ENCODE data around the gene NT5DC1.

DNA sequence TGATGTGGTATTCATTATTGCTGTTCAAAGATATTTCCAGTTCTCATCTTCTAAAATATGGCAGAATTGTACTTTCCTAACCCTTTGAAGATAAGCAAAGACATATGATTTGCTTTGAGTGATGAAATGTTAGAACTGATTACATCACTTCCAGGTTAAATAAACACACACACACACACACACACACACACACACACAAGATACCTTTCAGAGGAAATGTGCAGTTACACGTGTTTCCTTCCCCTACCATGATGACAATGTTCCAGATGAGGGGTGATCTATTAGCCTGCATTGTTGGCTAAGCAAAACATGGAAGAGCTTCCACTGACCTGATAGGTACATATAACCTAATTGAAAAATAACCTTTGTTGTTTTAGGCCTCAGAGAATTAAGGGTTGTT lies 28.3 kb upstream of the NT5DC1 start:
- TF ChIP-seq POLR2A (IDR thresholded peaks at IDR 0.05), result no peak
- TF ChIP-seq, protein P1, sequence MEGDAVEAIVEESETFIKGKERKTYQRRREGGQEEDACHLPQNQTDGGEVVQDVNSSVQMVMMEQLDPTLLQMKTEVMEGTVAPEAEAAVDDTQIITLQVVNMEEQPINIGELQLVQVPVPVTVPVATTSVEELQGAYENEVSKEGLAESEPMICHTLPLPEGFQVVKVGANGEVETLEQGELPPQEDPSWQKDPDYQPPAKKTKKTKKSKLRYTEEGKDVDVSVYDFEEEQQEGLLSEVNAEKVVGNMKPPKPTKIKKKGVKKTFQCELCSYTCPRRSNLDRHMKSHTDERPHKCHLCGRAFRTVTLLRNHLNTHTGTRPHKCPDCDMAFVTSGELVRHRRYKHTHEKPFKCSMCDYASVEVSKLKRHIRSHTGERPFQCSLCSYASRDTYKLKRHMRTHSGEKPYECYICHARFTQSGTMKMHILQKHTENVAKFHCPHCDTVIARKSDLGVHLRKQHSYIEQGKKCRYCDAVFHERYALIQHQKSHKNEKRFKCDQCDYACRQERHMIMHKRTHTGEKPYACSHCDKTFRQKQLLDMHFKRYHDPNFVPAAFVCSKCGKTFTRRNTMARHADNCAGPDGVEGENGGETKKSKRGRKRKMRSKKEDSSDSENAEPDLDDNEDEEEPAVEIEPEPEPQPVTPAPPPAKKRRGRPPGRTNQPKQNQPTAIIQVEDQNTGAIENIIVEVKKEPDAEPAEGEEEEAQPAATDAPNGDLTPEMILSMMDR (IDR thresholded peaks at IDR 0.05), result no peak
